Mucosa of rectum (tissue), 2 donors: Measurements from ENCODE around the gene ADAD2.

Experiments
- H3K27ac ChIP-seq, 2 donors: one replicate each; pipeline ENCODE4 v1.7.0; 2013; ENCODE audit warnings: inconsistent platforms in 2 of 2, low read depth in 2 of 2, low read length in 2 of 2
- H3K27me3 ChIP-seq, 2 donors: one replicate each; pipeline ENCODE4 v1.7.0; 2013; ENCODE audit warnings: low read length in 2 of 2; ENCODE audit not compliant: control insufficient read depth in 2 of 2, insufficient read depth in 2 of 2
- H3K36me3 ChIP-seq, 2 donors: one replicate each; pipeline ENCODE4 v1.7.0; 2013; ENCODE audit warnings: low read length in 2 of 2; ENCODE audit not compliant: control insufficient read depth in 2 of 2, insufficient read depth in 2 of 2
- H3K4me1 ChIP-seq, 2 donors: one replicate each; pipeline ENCODE4 v1.7.0; 2013; ENCODE audit warnings: low read length in 2 of 2, mild to moderate bottlenecking in 1 of 2; ENCODE audit not compliant: control insufficient read depth in 2 of 2, insufficient read depth in 2 of 2
- H3K4me3 ChIP-seq, 2 donors: one replicate each; pipeline ENCODE4 v1.7.0; 2013; ENCODE audit warnings: low read length in 2 of 2
- H3K9ac ChIP-seq, 2 donors: one replicate each; pipeline ENCODE4 v1.7.0; 2013; ENCODE audit warnings: low read length in 2 of 2, low read depth in 1 of 2, mild to moderate bottlenecking in 1 of 2
- H3K9me3 ChIP-seq, 2 donors: one replicate each; pipeline ENCODE4 v1.7.0; 2013; ENCODE audit warnings: low read length in 2 of 2; ENCODE audit not compliant: control insufficient read depth in 2 of 2
- donor health status: healthy.
- donor health status: Normal muscosa, but diverticular disease.

The ADAD2 gene

GRCh38 chr16:84190731-84191388 is at the start of gene ADAD2:
Gene ADAD2 (plus strand): TSS chr16:84191157. CDS start chr16:84191231, 74 bp downstream.
- Histone ChIP-seq H3K36me3 (no peaks in the 10 kb centered on the region), H3K27ac (no peak within 1 kb of the TSS), H3K9me3 (no peaks in the 10 kb centered on the region), H3K9ac (no peak within 1 kb of the TSS), H3K4me1 (peaks cover 3 to 5% of the 10 kb centered on the region in 2 donors), H3K27me3 (no peaks in the 10 kb centered on the region), H3K4me3 (no peak within 1 kb of the TSS)

- Histone ChIP-seq H3K27ac (no peak overlapping the region), H3K27me3 (no peaks in the 10 kb centered on the region), H3K4me3 (no peak overlapping the region), H3K9me3 (no peaks in the 10 kb centered on the region), H3K4me1 (peaks cover 0 to 13% of the 10 kb centered on the region in 2 donors), H3K9ac (no peak overlapping the region), H3K36me3 (no peaks in the 10 kb centered on the region)
These were observed 47.9 kb upstream of the ADAD2 start for GRCh38 chr16:84143081-84143480.

- peaks cover 0 to 13% of the 10 kb centered on the region in 2 donors for H3K4me1 ChIP-seq
- H3K9me3 ChIP-seq = no peaks in the 10 kb centered on the region
- H3K27me3 ChIP-seq = no peaks in the 10 kb centered on the region
- H3K9ac ChIP-seq = peak overlapping the region; percentile 68 to 70
- H3K36me3 ChIP-seq = no peaks in the 10 kb centered on the region
- H3K27ac ChIP-seq = no peak overlapping the region
- H3K4me3 ChIP-seq = peak overlapping the region in 1 of 2 donors; percentile 82
These were observed 47.2 kb upstream of the ADAD2 start for GRCh38 chr16:84143784-84144199.

- Histone ChIP-seq H3K4me1 (peaks cover 0 to 13% of the 10 kb centered on the region in 2 donors), H3K27me3 (no peaks in the 10 kb centered on the region), H3K27ac (peak overlapping the region in 1 of 2 donors; percentile 67), H3K9me3 (no peaks in the 10 kb centered on the region), H3K9ac (peak overlapping the region; percentile 68 to 70), H3K4me3 (peak overlapping the region; percentile 82), H3K36me3 (no peaks in the 10 kb centered on the region)
These were observed 46.6 kb upstream of the ADAD2 start for GRCh38 chr16:84144209-84144858.

- Histone ChIP-seq H3K27ac (peak within 1 kb of the TSS; percentile 55 to 67), H3K9ac (peak within 1 kb of the TSS; percentile 68 to 70), H3K36me3 (no peaks in the 10 kb centered on the region), H3K4me3 (peak within 1 kb of the TSS; percentile 82), H3K4me1 (peaks cover 0 to 13% of the 10 kb centered on the region in 2 donors), H3K9me3 (no peaks in the 10 kb centered on the region), H3K27me3 (no peaks in the 10 kb centered on the region)
These were observed 45.9 kb upstream of the ADAD2 start, which contains the start of the genes DNAAF1 and HSDL1 for GRCh38 chr16:84144859-84145639. Gene DNAAF1 (plus strand): TSS chr16:84145308. CDS start chr16:84145441, 133 bp downstream. Gene HSDL1 (minus strand): TSS chr16:84145177. CDS start chr16:84131321, 13,856 bp downstream.

GRCh38 chr16:84150926-84151325 is 40.0 kb upstream of the ADAD2 start:
- Histone ChIP-seq H3K4me3 (no peak overlapping the region), H3K9me3 (no peaks in the 10 kb centered on the region), H3K27me3 (no peaks in the 10 kb centered on the region), H3K36me3 (no peaks in the 10 kb centered on the region), H3K4me1 (no peaks in the 10 kb centered on the region), H3K9ac (no peak overlapping the region), H3K27ac (no peak overlapping the region)

- Histone ChIP-seq H3K27me3 (no peaks in the 10 kb centered on the region), H3K27ac (no peak overlapping the region), H3K36me3 (no peaks in the 10 kb centered on the region), H3K9me3 (no peaks in the 10 kb centered on the region), H3K4me3 (no peak overlapping the region), H3K4me1 (no peaks in the 10 kb centered on the region), H3K9ac (no peak overlapping the region)
These were observed 37.2 kb upstream of the ADAD2 start for GRCh38 chr16:84153660-84154214.

GRCh38 chr16:84155226-84155625 is 35.7 kb upstream of the ADAD2 start:
- no peak overlapping the region for H3K9ac ChIP-seq
- no peak overlapping the region for H3K4me3 ChIP-seq
- no peaks in the 10 kb centered on the region for H3K9me3 ChIP-seq
- H3K36me3 ChIP-seq = no peaks in the 10 kb centered on the region
- no peak overlapping the region for H3K27ac ChIP-seq
- no peaks in the 10 kb centered on the region for H3K4me1 ChIP-seq
- peaks cover 2% of the 10 kb centered on the region in 2 donors for H3K27me3 ChIP-seq

GRCh38 chr16:84155771-84156170 is 35.2 kb upstream of the ADAD2 start:
- H3K27ac ChIP-seq = no peak overlapping the region
- H3K9ac ChIP-seq = no peak overlapping the region
- H3K4me1 ChIP-seq = no peaks in the 10 kb centered on the region
- no peaks in the 10 kb centered on the region for H3K9me3 ChIP-seq
- no peak overlapping the region for H3K4me3 ChIP-seq
- peaks cover 2% of the 10 kb centered on the region in 2 donors for H3K27me3 ChIP-seq
- H3K36me3 ChIP-seq = no peaks in the 10 kb centered on the region
